GM15510 (cell line): ENCODE data around the gene PROK2.

Experiments
- POLR2A ChIP-seq: IDR thresholded peaks from 3 replicates; pipeline ENCODE4 v1.6.1; 2011; ENCODE audit warnings: borderline replicate concordance; ENCODE audit not compliant: insufficient read length; ENCODE audit errors: extremely low read depth

Gene PROK2, protein sequence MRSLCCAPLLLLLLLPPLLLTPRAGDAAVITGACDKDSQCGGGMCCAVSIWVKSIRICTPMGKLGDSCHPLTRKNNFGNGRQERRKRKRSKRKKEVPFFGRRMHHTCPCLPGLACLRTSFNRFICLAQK

DNA sequence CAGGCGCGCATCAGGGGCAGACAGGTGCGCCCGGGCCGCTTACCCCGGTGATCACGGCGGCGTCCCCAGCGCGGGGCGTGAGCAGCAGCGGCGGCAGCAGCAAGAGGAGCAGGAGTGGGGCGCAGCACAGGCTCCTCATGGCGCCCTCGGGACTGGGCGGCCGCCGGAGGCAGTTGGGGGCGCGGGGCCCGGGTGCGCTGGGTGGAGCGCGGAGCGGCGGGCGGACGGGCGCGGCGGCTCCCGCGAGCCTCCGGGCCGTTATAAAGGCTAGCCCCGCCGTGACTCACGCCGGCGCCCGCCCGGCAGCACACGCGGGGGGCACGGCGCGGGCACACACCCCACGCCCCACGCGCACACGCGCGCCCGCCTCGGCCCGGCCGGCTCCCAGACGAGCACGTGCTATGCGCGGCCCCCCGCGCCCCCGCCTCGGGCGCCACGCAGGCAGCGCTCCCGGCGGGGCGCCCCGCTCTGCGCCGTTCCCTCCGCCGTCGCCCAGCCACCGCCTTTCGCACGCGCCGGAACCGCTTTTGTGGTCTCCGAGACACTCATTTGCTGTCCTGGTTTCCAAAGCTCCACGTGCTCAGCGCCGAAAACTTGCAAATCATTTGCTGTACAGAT, at the start of gene PROK2:
Gene PROK2 (minus strand): TSS at position 235 of the 618 bp plus-strand sequence. CDS start 96 bp downstream, at position 139.
- TF ChIP-seq POLR2A = no peak

DNA sequence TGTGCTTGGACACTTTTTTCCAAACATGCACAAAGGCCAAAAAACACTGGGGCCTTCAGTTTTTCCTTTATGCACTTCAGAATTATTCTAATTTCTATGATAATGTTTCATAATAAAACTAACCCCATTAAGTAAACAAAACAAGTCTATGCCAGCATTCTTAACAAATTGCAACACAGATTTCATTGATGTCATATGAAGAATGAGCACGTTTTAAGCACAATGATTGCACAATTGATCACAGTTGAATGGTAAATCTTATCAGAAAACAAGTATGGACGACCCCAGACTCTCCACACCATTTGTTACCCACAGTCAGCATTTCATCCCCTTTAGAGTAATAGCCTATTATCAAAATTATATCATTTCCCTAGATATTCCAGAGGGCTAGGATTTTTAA, 46.7 kb upstream of the PROK2 start:
- no peak for TF ChIP-seq POLR2A

DNA sequence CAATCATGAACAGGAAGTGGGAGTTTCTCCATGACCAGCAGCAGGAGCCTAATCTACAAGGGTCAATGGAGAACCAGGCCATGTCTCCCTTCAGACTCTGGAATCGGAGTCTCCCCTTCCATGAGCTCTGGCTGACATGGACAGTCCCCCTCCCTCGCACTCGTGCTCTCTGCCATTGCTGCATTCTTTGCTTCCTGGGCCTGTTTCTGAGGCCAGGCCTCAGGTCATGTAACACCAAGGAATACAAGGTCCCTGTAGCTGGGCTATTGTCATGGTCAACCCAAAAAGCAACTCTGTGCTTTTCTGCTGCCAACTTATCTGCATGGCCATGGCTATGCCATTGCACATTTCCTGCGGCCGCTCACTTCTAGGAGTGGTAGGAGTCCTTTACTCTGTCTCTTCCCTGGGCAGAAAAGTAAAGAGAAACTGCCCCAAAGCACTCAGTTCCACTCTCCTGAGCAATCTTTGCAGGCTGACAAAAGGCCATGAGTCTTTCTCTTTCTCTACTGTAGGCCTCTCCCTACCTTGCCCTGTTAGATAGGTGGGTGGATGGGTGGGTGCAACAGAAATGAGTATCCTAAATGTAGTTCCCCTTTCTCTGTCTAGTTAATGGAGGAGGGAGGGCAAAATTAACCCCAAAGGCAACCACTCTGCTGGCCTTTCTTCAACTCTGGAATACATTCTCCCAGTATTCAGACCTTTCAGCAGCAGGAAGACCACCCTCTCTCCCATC, 40.8 kb upstream of the PROK2 start:
- TF ChIP-seq POLR2A = no peak

GRCh38 chr3:71821116-71821515, 36.2 kb upstream of the PROK2 start:
- no peak for TF ChIP-seq POLR2A

DNA sequence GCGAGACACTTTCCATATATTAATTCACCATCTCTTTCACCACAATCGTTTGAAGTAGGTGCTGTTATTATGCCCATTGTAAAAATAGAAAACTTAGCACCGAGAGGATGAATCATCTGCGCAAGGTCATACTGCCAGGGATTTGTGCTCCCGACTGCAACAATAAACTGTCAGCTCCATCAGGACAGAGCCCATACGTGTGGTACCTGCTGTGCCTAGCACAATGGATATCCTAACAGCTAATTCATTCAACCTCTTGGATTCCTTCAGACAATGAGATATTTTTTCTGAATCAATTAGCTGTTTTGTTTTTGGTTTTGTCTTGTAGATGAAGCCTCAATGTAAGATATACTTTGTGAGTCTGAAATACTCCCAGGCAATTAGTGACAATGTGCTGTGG, 32.3 kb upstream of the PROK2 start:
- TF ChIP-seq POLR2A = no peak

DNA sequence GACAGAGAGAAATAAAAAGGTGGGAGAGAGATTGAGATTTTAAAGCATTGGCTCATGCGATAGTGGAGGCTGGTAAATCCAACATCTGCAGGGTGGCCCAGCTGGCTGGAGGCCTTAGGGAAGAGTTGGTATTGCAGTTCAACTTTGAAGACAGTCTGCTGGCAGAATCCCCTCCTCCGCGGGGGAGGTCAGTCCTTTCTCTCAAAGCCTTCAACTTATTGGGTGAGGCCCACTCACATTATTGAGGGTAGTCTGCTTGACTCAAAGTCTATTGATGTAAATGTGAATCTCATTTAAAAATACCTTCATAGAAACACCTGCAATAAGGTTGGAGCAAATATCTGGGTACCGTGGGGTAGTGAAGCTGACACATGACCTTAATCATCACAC, 31.8 kb upstream of the PROK2 start:
- no peak for TF ChIP-seq POLR2A

DNA sequence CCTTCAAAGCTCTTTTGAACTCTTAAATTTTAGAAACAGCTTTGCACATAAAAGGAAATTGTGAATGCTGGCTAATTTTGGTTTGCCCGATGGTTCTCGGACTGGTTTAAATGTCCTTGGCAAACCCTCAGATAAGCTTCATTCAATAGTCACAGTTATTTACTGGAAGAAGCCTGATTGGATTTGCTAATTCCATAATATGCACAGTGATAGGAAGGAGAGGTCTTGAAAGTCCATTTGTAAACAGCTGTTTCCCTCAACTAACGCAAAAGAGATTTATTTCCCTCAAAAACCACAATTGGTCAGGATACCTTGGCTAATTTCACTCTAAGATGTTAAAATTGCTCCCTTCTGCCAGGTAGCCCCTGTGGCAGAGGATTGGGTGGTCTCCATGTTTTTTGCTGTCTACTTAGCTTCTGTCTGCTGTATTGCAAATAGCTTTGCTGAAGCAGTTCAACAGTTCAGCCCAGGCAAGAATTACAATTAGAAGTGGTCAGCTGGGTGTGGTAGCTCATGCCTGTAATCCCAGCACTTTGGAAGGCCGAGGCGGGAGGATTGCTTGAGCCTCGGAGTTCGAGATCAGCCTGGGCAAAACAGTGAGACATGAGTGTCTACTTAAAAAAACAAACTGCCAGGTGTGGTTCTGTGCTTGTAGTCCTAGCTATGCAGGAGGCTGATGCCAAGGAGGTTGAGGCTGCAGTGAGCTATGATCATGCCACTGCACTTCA, 30.6 kb upstream of the PROK2 start:
- TF ChIP-seq POLR2A = no peak

DNA sequence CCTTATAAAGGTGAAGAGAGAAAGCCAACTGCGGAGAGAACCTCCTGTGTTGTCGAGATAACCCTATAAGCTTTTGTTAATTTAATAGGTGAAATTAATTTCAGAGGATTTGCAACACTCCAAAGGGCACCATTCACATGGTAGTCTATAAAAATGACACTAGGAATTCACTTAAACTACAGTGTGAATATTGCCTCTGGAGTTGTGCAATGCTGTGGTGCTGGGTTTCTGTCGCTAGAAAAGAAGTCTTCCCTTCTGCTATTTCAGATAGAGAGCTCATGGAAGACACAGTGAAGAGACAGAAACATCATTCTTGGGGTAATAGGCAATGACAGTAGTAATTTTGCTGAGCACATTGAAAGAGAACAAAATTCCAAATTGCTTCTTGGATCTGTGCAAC, 28.8 kb upstream of the PROK2 start:
- no peak for TF ChIP-seq POLR2A

- no peak for TF ChIP-seq POLR2A
These were observed 28.1 kb upstream of the PROK2 start for GRCh38 chr3:71813073-71813472.

- TF ChIP-seq POLR2A = no peak
These were observed 25.1 kb upstream of the PROK2 start for GRCh38 chr3:71810056-71810455.

DNA sequence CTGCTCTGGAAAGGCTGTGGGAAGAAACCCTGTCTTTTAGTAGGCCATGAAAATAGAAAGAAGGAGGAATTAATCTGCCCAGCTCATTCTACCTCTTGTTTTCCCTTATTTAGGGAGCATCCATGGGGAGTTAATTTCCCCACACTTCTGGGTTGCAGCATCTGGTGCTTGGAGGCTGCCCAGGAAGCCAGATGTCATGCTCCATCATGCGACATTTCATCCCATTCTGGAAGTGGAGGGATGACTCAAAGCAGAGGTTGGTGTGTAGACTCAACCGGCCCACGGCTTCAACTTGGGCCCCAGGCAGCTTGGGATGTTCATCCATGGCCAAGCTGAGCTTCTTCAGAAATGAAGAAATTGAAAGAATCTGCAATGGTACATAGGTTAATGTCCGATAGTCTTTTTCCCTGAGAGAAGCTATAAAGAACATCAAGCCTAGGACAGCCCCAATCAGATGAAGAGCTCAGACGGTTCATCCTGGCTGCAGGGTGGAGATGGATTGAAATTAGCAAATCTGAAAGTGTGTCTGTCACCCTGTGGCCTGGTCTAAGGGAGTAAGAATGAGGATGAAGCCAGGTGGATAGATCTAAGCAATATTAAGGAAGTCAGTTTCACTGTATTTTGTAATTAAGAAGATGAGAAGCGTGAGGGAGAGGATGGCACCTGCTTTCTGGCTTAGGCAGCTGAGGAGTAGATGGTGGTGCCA, 24.5 kb upstream of the PROK2 start:
- no peak for TF ChIP-seq POLR2A

DNA sequence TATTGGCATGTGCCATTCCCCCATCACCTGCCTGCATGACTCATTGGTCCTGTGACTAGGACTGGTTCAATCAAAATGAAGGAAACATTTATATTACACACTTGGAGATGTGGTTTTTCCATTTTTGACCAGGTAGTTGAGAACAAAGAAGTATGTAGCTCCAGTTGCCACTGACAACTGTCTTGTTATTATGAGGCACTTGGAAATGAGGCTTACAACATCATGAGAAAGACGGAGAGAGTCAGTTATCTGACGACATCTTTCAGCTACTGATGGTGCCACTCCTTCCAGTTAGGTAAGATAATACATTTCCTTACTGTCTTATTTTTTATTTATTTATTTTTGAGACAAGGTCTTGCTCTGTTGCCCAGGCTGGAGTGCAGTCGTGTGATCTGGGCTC, 21.8 kb upstream of the PROK2 start:
- TF ChIP-seq POLR2A = no peak

- TF ChIP-seq POLR2A = no peak
These were observed 20.7 kb upstream of the PROK2 start for GRCh38 chr3:71805691-71806090.

DNA sequence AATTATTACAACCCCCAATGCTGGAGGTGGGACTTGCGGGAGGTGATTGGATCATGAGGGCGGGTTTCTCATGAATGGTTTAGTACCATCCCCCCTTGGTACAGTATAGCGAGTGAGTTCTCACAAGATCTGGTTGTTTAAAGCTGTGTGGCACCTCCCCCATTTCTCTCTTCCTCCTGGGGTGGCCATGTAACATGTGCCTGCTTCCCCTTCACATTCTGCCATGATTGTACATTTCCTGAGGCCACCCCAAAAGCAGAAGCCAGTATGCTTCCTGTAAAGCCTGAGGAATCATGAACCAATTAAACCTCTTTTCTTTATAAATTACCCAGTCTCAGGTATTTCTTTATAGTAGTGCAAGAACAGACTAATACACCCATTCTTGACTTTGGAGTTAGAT, 20.3 kb upstream of the PROK2 start:
- TF ChIP-seq POLR2A = no peak

DNA sequence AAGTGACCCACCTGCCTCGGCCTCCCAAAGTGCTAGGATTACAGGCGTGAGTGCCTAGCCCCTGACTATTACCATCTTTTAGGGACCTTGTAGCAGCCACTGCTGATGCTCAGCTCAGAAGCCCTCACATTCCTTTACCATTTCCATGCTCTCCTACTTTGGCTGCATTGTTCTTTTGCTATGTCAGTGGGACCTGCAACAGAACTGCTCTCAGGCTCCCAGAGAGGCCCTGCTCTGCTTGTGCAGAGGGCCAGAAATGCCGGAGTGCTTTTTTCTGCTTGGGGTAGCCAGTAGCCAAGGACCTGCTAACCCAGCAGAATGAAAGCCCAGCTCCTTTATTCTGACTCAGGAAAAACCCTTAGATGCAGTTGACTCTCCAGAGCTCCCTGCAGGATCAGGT, 18.3 kb upstream of the PROK2 start:
- TF ChIP-seq POLR2A = no peak
